GM19395 (cell line): ENCODE data around the gene ITPR2.
"Not testable (repeated sequence)": the region's sequence is repeated elsewhere in the genome, so short reads cannot be mapped to it uniquely, and the experiment has no call there.

Experiments
- ATAC-seq: cut with Tn5 transposase; IDR thresholded peaks from one replicate; pipeline ENCODE4 v1.9.1; 2021; ENCODE audit warnings: mild to moderate bottlenecking, moderate library complexity; ENCODE audit not compliant: unreplicated experiment

ITPR2 gene

DNA sequence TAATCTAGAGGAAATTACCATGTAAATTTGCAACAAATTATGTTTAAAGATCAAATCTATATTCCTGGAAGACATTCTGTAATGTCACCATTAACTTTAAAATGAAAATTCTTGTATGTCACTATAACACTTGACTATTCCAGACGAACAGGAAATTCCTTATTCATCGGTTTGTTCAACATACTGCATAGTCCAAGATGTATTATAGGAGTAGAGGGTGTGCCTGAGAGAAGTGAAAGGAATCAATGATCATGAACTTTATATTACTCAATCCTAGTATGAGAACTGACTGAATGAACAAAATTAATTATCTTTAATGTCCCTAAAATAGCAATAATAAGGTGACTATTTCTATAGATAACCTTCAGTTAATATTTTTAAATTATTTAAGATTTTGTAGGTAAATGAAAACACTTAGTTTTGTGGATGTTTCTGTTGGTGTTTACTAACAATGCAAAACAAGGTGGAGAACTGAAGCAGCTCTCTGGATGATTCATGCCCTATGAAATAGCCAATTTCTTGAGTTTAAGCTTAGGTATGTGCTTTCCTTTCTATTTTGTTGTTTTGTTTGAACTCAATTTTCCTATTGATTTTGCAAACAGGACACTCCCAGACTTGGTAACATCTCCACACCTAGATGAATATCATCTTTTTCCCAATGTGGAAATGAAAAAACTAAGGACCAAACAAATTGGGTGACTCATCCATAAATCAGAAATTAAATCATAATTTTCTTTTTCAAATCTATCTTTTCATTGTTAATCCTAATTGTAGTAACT is 18.2 kb upstream of the ITPR2 start:
- ATAC-seq = no peak

DNA sequence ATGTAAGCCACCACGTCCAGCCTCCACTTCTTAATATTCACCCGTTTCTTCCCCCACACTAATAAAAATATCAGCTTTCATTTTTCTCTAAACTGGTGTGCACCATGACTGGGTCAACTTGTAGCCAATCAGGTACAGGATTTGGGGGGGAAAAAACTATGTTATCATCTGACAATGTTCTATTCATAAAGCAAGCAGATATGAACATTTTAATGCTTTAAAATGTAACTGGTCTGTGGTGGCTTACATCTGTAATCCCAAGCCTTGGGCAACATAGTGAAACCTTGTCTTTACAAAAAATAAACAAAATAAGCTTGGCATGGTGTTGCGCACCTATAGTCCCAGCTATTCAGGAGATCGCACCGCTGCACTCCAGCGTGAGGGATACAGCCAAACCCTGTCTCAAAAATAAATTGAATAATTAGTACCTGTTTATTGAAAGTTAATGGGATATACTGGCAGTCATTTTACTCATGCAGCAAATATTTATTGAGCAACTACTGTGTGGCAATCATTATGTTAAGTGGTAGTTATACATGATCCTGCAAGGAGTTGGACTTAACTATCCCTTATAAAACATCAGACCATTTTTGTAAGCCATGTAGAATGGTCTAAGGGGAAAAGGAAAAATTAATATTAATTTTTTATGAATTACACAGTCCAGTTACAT is 15.3 kb upstream of the ITPR2 start:
- ATAC-seq = no peak

GRCh38 chr12:26847431-26847830 is 14.4 kb upstream of the ITPR2 start:
- no peak for ATAC-seq

- ATAC-seq = no peak
These were observed 13.4 kb upstream of the ITPR2 start for GRCh38 chr12:26846416-26846815.

- ATAC-seq = no peak
These were observed 13.0 kb upstream of the ITPR2 start for GRCh38 chr12:26845984-26846383.

DNA sequence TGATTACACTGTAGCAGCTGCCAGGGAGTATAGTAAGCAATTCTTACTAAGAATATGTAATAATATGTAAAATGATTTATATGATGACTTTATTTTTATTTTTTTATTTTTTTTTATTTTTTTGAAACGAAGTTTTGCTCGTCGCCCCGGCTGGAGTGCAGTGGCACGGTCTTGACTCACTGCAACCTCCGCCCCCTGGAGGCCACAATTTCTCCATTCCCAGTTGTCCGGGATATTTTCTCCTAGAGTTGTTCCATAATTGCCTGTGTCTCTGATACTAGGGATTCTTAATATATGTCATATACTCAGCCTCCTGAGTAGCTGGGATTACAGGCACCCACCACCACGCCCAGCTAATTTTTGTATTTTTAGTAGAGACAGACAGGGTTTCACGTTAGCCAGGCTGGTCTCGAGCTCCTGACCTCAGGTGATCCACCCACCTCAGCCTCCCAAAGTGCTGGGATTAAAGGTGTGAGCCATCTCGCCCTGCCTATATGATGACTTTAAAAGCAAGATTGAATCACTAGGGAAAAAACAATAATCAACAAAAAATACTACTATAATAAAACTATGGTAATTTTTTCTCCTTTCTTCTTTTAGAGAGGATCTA is 12.2 kb upstream of the ITPR2 start:
- ATAC-seq = no peak

DNA sequence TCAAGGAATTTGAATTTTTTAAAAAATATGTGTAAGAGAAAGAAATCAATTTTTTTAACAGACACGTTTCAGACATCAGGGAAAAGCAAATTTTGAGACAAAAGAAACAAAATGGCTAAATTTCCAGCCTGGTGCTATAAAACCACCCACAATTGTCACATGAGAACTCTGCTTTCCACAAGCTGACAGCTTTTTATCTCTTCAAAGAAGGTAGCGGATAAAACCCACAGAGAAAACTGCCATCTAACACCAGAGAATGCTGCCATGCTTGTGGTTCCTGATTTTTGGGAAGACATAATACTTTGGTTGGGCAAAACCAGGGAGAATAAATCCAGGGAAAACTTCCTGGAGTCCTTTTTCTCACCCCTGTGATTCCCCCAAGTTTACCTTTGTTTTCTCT is 10.3 kb upstream of the ITPR2 start:
- ATAC-seq = no peak

- ATAC-seq = no peak
These were observed 8.1 kb upstream of the ITPR2 start for GRCh38 chr12:26841085-26841484.

DNA sequence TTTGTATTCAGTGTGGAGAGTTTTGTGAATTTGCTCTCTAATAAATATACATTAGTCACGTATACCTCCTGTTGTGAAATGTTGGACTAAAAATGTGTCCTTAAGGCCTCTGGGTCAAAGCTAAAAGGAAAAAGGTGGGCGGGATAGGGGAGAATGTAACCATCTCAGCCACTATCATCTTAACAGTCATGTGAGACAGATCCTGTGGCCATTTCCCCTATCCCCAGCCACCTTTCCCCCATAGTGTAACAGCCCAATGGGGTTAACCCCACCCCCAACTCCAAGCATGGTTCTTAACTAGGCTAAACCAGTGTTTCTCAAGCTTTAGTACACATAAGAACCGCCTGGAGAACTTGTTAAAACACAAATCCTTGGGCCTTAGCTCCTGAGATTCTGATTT is 6.5 kb upstream of the ITPR2 start:
- ATAC-seq = no peak

DNA sequence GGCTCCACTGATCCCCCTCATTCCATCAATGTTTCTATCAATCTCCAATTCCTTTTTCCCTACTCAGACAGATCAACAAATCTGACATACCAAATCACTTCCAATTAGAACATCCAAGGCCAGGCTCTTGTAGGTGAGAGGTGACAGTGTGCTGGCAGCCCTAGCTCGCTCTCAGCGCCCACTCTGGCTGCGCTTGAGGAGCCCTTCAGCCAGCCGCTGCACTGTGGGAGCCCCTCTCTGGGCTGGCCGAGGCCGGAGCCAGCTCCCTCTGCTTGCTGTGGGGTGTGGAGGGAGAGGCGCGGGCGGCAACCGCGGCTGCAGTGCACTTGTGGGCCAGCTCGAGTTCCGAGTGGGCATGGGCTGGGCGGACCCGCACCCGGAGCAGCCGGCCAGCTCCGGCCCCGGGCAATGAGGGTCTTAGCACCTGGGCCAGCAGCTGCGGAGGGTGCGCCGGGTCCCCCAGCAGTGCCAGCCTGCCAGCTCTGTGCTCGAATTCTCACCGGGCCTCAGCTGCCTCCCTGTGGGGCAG is 6.0 kb upstream of the ITPR2 start:
- no peak for ATAC-seq

DNA sequence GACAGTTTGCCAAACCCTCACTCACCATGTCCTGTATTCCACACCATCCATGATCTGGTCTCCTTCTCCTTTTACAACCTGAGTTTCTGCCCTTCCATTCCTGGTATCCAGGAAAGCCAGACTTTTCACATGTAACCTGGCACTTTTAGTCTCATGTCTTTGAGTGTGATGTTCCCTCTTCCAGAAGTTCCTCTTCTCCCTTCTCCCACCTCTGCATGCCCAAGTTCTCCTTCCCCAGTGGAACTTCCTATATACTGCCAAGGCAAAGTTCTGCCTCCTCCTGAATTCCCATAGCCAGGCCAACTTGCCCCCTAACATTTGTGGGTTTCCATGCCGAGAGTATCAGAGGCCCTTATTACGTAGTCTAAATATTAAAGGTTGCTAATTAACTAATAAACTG is 3.2 kb upstream of the ITPR2 start:
- no peak for ATAC-seq

DNA sequence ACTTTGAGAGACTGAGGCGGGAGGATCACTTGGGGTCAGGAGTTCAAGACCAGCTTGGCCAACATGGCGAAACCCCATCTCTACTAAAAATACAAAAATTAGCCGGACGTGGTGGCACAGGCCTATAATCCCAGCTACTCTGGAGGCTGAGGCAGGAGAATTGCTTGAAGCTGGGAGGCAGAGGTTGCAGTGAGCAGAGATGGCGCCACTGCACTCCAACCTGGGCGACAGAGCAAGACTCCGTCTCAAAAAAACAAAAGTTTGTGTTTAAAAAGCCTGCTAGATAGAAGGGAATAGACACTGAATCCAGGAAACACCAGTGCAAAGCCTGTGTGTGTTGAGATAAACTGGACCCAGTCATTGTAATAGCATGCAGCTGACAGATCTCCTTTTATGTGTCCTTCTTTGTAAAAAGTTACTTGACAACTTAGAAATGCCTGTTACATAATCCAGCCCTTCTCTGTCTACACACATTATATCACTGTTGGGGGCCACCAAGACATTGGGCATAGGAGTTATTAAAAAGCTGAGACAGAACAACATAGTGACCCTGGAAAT is 1.6 kb upstream of the ITPR2 start:
- not testable (repeated sequence) for ATAC-seq

GRCh38 chr12:26833743-26834490 is 923 bp upstream of the ITPR2 start:
- ATAC-seq = no peak

DNA sequence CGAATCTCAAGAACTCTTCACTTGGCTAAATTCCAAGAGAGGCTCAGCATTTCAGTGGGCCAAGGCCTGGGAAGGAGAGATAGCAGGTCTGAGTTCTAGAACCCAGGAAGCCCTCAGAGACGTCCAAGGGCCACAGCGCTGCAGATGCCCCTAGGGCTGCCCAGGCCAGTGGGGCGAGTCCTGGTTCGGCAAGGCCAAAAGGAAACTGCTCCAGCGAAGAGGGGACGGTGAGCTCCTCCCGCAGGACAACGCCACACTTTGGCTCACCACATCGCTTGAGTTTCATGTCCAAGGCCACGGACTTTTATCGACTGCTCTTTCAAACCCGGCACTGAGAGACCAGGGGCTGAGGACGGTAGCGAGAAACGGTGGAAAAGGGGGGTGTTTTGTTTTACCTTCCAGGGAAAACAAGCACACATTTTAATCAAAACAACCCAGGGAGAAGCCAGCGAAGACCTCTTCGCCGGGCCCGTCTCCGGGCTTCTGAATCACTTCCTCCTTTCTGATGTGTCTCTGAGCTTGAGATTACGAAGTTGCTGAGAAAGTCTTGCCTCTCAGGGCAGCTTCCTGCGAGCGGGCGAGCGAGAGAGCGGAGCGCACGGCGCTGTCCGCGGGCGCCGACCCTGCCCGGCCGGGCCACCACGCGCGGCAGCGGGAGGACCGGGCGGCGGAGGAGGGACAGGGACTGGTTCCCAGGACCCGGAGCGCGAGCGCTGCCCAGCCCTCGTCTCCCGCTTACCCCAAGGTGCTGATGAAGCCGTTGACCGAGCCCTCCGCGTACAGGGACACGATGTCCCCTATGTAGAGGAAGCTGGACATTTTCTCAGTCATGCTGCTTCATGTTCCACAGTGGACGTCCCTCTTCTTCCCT is 808 bp downstream of the ITPR2 start:
- ATAC-seq = peak; percentile 62

- no peak for ATAC-seq
These were observed 2.0 kb downstream of the ITPR2 start for GRCh38 chr12:26830783-26831551.

- ATAC-seq = no peak
These were observed 2.6 kb downstream of the ITPR2 start for GRCh38 chr12:26830363-26830762.

DNA sequence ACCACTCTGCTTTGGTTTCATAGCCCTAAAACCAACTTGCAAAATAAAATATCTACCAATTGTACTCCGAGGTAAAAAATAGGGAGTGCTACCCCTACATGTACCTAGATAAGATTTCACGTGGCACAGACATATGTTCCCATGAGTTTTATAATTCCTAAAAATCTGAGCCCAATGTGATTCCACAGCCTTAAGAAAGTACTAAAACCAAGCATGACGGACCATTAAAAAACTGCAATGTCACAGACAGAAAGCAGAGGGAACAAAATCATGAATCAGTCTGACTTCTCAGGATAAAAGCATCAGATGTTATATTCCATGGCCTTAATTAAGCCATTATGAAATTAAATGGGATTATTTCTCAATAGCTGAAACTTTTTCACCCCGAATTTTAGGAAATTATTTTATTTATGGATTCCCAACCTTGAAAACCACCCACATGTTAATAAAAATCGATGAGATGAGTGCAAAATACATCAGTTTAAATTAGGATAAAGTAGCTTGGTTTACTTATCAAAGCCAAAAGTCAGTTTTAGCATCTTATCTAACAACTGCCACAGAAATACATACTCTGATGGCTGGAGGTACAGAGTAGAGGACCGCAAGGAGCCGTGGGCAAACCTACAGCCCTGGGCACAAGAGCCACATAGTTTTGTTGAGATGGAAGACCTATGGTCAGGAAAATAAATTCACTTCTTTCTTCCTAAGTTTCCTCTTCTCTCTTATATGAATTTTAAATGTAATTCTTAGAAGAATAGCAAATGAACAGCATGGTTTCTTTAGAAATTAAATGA is 4.5 kb downstream of the ITPR2 start:
- ATAC-seq = no peak

GRCh38 chr12:26826437-26826836 is 6.6 kb downstream of the ITPR2 start:
- ATAC-seq = no peak
